ENCODE data around the gene CDC73.

DNA sequence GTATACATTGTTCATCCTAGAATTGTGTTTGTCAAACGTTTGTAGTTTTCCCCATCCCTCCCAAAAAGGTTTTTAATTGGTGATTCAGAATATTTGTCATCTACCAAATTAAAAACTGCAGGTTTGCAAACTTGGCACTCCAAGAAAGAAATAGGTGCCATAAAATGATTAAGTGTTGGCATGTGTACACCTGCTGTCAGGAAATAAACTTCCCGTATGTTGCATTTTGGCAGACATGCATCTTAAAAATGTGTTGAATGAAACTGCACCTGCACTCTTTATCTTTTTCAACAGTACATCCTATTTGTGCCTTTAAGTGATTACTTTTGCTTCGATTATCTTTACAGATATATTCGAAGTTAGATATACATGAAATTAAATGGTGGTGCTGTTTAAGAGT lies 57.3 kb downstream of the CDC73 start:
- TF ChIP-seq CTCF (IDR thresholded peaks at IDR 0.05 in 8 of 11, conservative IDR thresholded peaks at IDR 0.05 in 3 of 11) = no peak
- TF ChIP-seq POLR2A (IDR thresholded peaks at IDR 0.05) = no peak
- no peak for TF ChIP-seq POLR2AphosphoS5 (IDR thresholded peaks at IDR 0.05)

Data from spleen (tissue), 7 donors.